HL-60 (cell line): Measurements from ENCODE around the gene FAM83F.

ENCODE experiments used
- DNase-seq, 2 experiments: peaks; one replicate each; pipeline ENCODE4 v3.0.0-alpha.2; 2010 to 2020; ENCODE audit warnings: low read depth in 1 of 2, low spot score in 1 of 2
- H3K27ac ChIP-seq: fragments of 250-450 bp; sonication (Bioruptor Pico); replicated peaks from 2 replicates; pipeline ENCODE4 v1.5.1; 2020; ENCODE audit warnings: mild to moderate bottlenecking, moderate library complexity
- H3K27me3 ChIP-seq: fragments of 250-450 bp; sonication (Bioruptor Pico); 2 replicates; pipeline ENCODE4 v1.5.1; 2021; ENCODE audit warnings: mild to moderate bottlenecking, moderate library complexity; ENCODE audit not compliant: insufficient read depth, poor library complexity, severe bottlenecking
- H3K4me3 ChIP-seq: replicated peaks from 2 replicates; pipeline ENCODE4 v1.5.1; 2011; ENCODE audit warnings: mild to moderate bottlenecking, control low read depth, low read length; ENCODE audit not compliant: insufficient read depth
- GABPA ChIP-seq: IDR thresholded peaks from 2 replicates; pipeline ENCODE4 v1.6.1; 2012; ENCODE audit warnings: low read depth
- POLR2AphosphoS5 ChIP-seq: IDR thresholded peaks from 2 replicates; pipeline ENCODE4 v1.6.1; 2012; ENCODE audit warnings: low read depth
- SPI1 ChIP-seq: IDR thresholded peaks from 2 replicates; pipeline ENCODE4 v1.6.1; 2012; ENCODE audit warnings: low read depth, mild to moderate bottlenecking, borderline replicate concordance
- TF ChIP-seq, protein P1 (sequence below): IDR thresholded peaks from 2 replicates; pipeline ENCODE4 v1.6.1; 2012; ENCODE audit warnings: low read depth; ENCODE audit not compliant: insufficient replicate concordance
- TF ChIP-seq, protein P2 (sequence below): IDR thresholded peaks from one replicate; pipeline ENCODE4 v1.5.1; 2011; ENCODE audit warnings: low read length, control low read depth, inconsistent platforms; ENCODE audit not compliant: insufficient read depth

The FAM83F gene

DNA sequence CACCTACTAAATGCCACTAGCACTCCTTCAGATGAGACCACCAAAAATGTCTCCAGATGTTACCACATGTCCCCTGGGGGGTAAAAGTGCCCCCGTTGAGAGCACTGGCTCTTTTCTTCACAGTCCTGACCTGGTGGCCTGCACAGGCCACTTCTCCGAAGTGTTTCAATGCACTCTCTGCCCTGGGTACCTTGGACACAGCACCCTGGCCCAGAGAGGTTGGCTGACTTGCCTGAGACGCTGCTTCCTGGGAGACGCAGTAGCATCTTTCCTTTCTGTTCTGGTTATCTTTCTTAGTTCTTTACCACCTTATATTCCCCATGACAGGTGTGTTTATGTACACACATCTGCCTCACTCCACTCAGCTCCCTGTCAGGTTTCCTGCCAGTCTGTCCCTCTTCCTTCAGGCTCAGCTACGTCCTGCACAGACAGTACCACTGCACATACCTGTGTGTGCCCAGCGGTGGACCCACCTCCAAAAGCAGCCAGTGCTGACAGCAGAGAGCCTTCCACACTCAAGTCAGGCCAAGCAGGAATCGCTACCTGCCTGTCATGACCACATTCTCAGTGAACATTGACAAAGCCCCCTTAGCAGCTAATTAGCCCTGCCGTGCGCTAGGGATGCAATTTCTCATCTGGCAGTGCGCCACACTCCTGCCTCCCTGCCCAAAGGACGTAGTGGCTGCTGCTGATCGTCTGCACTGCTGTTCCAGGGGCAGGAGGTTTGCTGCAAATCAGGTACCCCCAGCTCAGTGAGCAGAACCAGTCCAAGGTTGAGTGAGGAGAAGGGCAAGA, 39.0 kb downstream of the FAM83F start:
- Histone ChIP-seq H3K27ac (no peak overlapping the region), H3K4me3 (no peak overlapping the region), H3K27me3 (no peaks in the 10 kb centered on the region)
- no peak for TF ChIP-seq SPI1
- no peak for TF ChIP-seq POLR2AphosphoS5
- TF ChIP-seq, protein P1, sequence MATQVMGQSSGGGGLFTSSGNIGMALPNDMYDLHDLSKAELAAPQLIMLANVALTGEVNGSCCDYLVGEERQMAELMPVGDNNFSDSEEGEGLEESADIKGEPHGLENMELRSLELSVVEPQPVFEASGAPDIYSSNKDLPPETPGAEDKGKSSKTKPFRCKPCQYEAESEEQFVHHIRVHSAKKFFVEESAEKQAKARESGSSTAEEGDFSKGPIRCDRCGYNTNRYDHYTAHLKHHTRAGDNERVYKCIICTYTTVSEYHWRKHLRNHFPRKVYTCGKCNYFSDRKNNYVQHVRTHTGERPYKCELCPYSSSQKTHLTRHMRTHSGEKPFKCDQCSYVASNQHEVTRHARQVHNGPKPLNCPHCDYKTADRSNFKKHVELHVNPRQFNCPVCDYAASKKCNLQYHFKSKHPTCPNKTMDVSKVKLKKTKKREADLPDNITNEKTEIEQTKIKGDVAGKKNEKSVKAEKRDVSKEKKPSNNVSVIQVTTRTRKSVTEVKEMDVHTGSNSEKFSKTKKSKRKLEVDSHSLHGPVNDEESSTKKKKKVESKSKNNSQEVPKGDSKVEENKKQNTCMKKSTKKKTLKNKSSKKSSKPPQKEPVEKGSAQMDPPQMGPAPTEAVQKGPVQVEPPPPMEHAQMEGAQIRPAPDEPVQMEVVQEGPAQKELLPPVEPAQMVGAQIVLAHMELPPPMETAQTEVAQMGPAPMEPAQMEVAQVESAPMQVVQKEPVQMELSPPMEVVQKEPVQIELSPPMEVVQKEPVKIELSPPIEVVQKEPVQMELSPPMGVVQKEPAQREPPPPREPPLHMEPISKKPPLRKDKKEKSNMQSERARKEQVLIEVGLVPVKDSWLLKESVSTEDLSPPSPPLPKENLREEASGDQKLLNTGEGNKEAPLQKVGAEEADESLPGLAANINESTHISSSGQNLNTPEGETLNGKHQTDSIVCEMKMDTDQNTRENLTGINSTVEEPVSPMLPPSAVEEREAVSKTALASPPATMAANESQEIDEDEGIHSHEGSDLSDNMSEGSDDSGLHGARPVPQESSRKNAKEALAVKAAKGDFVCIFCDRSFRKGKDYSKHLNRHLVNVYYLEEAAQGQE: no peak
- TF ChIP-seq GABPA: no peak
- TF ChIP-seq, protein P2, sequence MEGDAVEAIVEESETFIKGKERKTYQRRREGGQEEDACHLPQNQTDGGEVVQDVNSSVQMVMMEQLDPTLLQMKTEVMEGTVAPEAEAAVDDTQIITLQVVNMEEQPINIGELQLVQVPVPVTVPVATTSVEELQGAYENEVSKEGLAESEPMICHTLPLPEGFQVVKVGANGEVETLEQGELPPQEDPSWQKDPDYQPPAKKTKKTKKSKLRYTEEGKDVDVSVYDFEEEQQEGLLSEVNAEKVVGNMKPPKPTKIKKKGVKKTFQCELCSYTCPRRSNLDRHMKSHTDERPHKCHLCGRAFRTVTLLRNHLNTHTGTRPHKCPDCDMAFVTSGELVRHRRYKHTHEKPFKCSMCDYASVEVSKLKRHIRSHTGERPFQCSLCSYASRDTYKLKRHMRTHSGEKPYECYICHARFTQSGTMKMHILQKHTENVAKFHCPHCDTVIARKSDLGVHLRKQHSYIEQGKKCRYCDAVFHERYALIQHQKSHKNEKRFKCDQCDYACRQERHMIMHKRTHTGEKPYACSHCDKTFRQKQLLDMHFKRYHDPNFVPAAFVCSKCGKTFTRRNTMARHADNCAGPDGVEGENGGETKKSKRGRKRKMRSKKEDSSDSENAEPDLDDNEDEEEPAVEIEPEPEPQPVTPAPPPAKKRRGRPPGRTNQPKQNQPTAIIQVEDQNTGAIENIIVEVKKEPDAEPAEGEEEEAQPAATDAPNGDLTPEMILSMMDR: no peak
- no peak for DNase-seq

DNA sequence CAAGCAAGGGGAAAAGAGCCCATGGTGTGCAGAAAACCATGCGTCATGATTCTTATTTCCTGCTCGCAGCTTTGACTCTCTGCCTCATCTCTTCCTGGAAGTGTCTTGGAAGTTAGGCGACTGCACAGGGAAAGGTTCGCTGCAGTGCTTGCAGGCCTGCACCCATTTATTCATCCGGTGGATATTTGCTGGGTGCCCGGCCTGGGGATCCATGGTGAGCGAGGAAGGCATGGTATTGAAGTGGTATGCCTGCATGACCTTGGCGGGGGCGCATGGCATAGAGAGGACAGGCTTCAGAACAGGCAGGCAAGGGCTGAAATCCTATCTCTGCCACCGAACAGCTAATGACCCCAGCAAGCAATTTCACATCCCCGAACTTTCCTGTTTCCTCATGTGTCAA, 40.6 kb downstream of the FAM83F start:
- Histone ChIP-seq H3K27me3 (no peaks in the 10 kb centered on the region), H3K4me3 (no peak overlapping the region), H3K27ac (no peak overlapping the region)
- no peak for TF ChIP-seq POLR2AphosphoS5
- TF ChIP-seq, protein P2: no peak
- TF ChIP-seq, protein P1: no peak
- TF ChIP-seq SPI1: no peak
- TF ChIP-seq GABPA: no peak
- no peak for DNase-seq

DNA sequence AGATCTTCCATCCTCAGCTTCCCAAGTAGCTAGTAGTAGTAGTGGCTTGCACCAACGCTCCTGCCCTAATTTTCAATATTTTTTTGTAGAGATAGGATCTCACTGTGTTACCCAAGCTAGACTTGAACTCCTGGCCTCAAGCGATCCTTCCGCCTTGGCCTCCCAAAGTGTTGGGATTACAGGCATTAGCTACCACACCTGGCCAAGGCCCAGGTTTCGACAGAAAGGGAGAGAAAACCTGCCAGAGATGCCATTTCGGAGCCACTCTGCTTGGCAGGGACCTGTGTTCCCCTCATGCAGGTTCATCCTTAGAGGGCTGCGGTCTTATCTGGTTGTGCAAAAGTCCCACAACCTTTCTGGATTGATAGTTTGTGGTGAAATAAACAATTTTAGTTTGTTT, 41.4 kb downstream of the FAM83F start:
- Histone ChIP-seq H3K27me3 (no peaks in the 10 kb centered on the region), H3K4me3 (no peak overlapping the region), H3K27ac (no peak overlapping the region)
- DNase-seq: no peak
- TF ChIP-seq POLR2AphosphoS5 (no peak), SPI1 (no peak), GABPA (no peak)
- TF ChIP-seq, protein P1: no peak
- TF ChIP-seq, protein P2: no peak
